RWPE1 (cell line): Measurements from ENCODE around the gene HDAC5.
"Not testable (repeated sequence)": the region's sequence is repeated elsewhere in the genome, so short reads cannot be mapped to it uniquely, and the experiment has no call there.

Source experiments
- CTCF ChIA-PET: fragments of 350-600 bp; sonication (Branson Sonifier 250); formaldehyde crosslinking; extraction: SDS; loops from one replicate; lab custom pipeline; 2021; lab: Yijun Ruan, JAX
- POLR2A ChIA-PET: fragments of 400-600 bp; formaldehyde crosslinking; extraction: SDS; loops from one replicate; lab custom pipeline; 2020; ENCODE audit warnings: antibody characterized with exemption; ENCODE audit not compliant: low non-redundant PET; lab: Yijun Ruan, JAX
- DNase-seq: peaks from one replicate; pipeline ENCODE4 v3.0.0; 2012; ENCODE audit warnings: low spot score
- H3K27ac ChIP-seq: fragments of 450-650 bp; 2 replicates; pipeline ENCODE4 v1.5.1; 2017
- CTCF ChIP-seq: fragments of 450-650 bp; conservative IDR thresholded peaks from 2 replicates; pipeline ENCODE4 v1.5.1; 2017; ENCODE audit warnings: low read depth, mild to moderate bottlenecking

HDAC5 gene

GRCh38 chr17:44164476-44164875 lies 41.0 kb upstream of the HDAC5 start:
- no peak for DNase-seq
- no peak overlapping the region for H3K27ac ChIP-seq
- ChIA-PET CTCF (interaction anchor here (0.7 kb wide), 1 partner anchor 53 kb away, joined by 3 read pairs; no protein-coding TSS in a partner anchor), POLR2A (no interaction called here)
- TF ChIP-seq CTCF: no peak

GRCh38 chr17:44159519-44160210 lies 36.2 kb upstream of the HDAC5 start:
- ChIA-PET POLR2A (no interaction called here), CTCF (interaction anchor here (0.6 kb wide), 1 partner anchor 186 kb away, joined by 3 read pairs; no protein-coding TSS in a partner anchor)
- no peak for DNase-seq
- no peak for TF ChIP-seq CTCF
- no peak overlapping the region for H3K27ac ChIP-seq

DNA sequence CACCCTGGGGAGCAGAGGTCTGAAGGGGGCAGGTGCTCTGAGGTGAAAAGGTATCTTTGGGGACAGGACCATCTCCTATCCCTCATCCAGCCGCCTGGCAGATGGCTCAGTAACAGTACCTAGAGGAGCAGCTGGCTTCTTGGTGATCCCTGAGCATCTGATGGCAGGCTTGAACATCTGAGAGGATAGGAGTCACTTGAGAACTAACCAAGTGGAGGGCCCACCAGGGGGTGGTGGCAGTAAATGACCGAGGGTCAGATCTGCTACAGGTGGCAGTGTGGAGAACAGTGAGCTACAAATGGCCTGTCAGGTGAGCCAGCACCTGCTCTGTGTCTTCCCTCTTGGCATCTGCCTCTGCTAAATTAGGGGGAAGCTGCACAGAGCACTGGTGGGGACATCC lies 32.0 kb upstream of the HDAC5 start:
- ChIA-PET POLR2A (no interaction called here), CTCF (interaction anchor here (0.7 kb wide), 1 partner anchor 522 kb away, joined by 3 read pairs; no protein-coding TSS in a partner anchor)
- TF ChIP-seq CTCF: no peak
- peak overlapping the region; percentile 9; the same call in 1 of the 2 replicates for H3K27ac ChIP-seq
- no peak for DNase-seq

- CTCF ChIA-PET: interaction anchor here (0.6 kb wide), 1 partner anchor 29 kb away, joined by 3 read pairs; the partner anchor contains the start of gene HDAC5
- POLR2A ChIA-PET: no interaction called here
- peak; percentile 53 for DNase-seq
- no peak for TF ChIP-seq CTCF
- H3K27ac ChIP-seq: peak overlapping the region; percentile 64
Measured at GRCh38 chr17:44152875-44153274, 29.4 kb upstream of the HDAC5 start.

- TF ChIP-seq CTCF: no peak
- no peak for DNase-seq
- CTCF ChIA-PET: interaction anchor here (0.6 to 1.4 kb wide), 6 partner anchors 12 to 224 kb away, joined by 3 to 7 read pairs (median 4); no protein-coding TSS in a partner anchor
- POLR2A ChIA-PET: no interaction called here
- peak overlapping the region; percentile 45 for H3K27ac ChIP-seq
Measured at GRCh38 chr17:44149750-44150329, 26.4 kb upstream of the HDAC5 start.

GRCh38 chr17:44149066-44149465 lies 25.6 kb upstream of the HDAC5 start:
- DNase-seq, POLR2A ChIA-PET: not testable (repeated sequence)
- CTCF ChIA-PET: interaction anchor here (0.7 to 1.4 kb wide), 3 partner anchors 19 to 471 kb away, joined by 4 to 5 read pairs (median 4); no protein-coding TSS in a partner anchor
- H3K27ac ChIP-seq: peak overlapping the region; percentile 45
